B cell (primary cell): ENCODE measurements around the gene TMEM185A. TPM values are rescaled to one million over a fixed set of nuclear protein-coding genes. Genes with fewer than 3 reads are reported as not detected.

ENCODE experiments used
- ATAC-seq: fragments of 200-7000 bp; cut with Tn5 transposase; one replicate; pipeline ENCODE4 v1.10.0; 2021; ENCODE audit warnings: low read depth, mild to moderate bottlenecking, moderate number of reproducible peaks, moderate library complexity
- CTCF ChIA-PET: fragments of 350-600 bp; sonication (Branson Sonifier 250); formaldehyde crosslinking; loops from one replicate; lab custom pipeline; 2021; ENCODE audit warnings: antibody characterized with exemption, inconsistent platforms; lab: Charles Lee
- POLR2A ChIA-PET: fragments of 350-600 bp; sonication (Branson Sonifier 250); formaldehyde crosslinking; loops from one replicate; lab custom pipeline; 2021; ENCODE audit warnings: antibody characterized with exemption; lab: Charles Lee
- DNase-seq: peaks from one replicate; pipeline ENCODE4 v3.0.0; 2013
- H2AFZ ChIP-seq: 2 replicates; pipeline ENCODE4 v1.6.1; 2012; ENCODE audit warnings: mild to moderate bottlenecking, low read depth, low read length; ENCODE audit not compliant: insufficient read depth, poor library complexity, severe bottlenecking
- H3K27ac ChIP-seq, 2 donors: 1 replicate in 1 of 2; 2 replicates in 1 of 2; pipeline ENCODE4 v1.5.1; 2012 to 2013; ENCODE audit warnings: low read length in 2 of 2, mild to moderate bottlenecking in 2 of 2, moderate library complexity in 1 of 2
- H3K27me3 ChIP-seq, 4 experiments: fragments of 200-600 bp in 1 of 4; sonication (generic) in 1 of 4; replicated peaks in 1 of 4; 1 replicate in 2 of 4; 2 replicates in 2 of 4; pipeline versions ENCODE4 v1.6.1 to v1.7.0; 2013 to 2016; ENCODE audit warnings: low read length in 3 of 4, mild to moderate bottlenecking in 2 of 4, mixed read lengths in 1 of 4, moderate library complexity in 1 of 4; ENCODE audit not compliant: insufficient read depth in 4 of 4, control insufficient read depth in 3 of 4; ENCODE audit errors: control extremely low read depth in 1 of 4
- H3K36me3 ChIP-seq, 2 experiments: replicated peaks in 1 of 2; 1 replicate in 1 of 2; 2 replicates in 1 of 2; pipeline versions ENCODE4 v1.6.1 to v1.7.1; 2013; ENCODE audit warnings: low read length in 1 of 2; ENCODE audit not compliant: insufficient read depth in 2 of 2, control insufficient read depth in 1 of 2; ENCODE audit errors: control extremely low read depth in 1 of 2, extremely low read depth in 1 of 2
- H3K4me1 ChIP-seq, 2 donors: fragments of 200-600 bp in 1 of 2; sonication (generic) in 1 of 2; 1 replicate in 1 of 2; 2 replicates in 1 of 2; pipeline versions ENCODE4 v1.5.1 to v1.6.1; 2013 to 2017; ENCODE audit warnings: low read length in 2 of 2; ENCODE audit not compliant: control insufficient read depth in 2 of 2, insufficient read depth in 2 of 2
- H3K4me2 ChIP-seq: replicated peaks from 2 replicates; pipeline ENCODE3; 2012; ENCODE audit warnings: mild to moderate bottlenecking, low read depth, low read length; ENCODE audit not compliant: poor library complexity, severe bottlenecking
- H3K4me3 ChIP-seq, 5 experiments: fragments of 200-600 bp in 1 of 5; sonication (generic) in 1 of 5; 1 replicate in 3 of 5; 2 replicates in 2 of 5; pipeline versions ENCODE4 v1.5.1 to v1.7.0; 2011 to 2016; ENCODE audit warnings: low read length in 4 of 5, mild to moderate bottlenecking in 4 of 5, low read depth in 2 of 5, control low read depth in 1 of 5, moderate library complexity in 1 of 5; ENCODE audit not compliant: insufficient read depth in 1 of 5; ENCODE audit errors: control extremely low read depth in 1 of 5, extremely low read depth in 1 of 5
- H3K79me2 ChIP-seq: fragments of 200-600 bp; sonication (generic); one replicate; pipeline ENCODE4 v1.6.0; 2016; ENCODE audit warnings: low read length; ENCODE audit not compliant: control insufficient read depth, insufficient read depth
- H3K9ac ChIP-seq: fragments of 200-600 bp; sonication (generic); 2 replicates; pipeline ENCODE4 v1.6.1; 2017; ENCODE audit warnings: mild to moderate bottlenecking, low read length, moderate library complexity
- H3K9me3 ChIP-seq, 3 donors: one replicate each; pipeline versions ENCODE4 v1.6.1 to v1.7.1; 2013; ENCODE audit warnings: low read length in 2 of 3; ENCODE audit not compliant: control insufficient read depth in 2 of 3, insufficient read depth in 1 of 3; ENCODE audit errors: control extremely low read depth in 1 of 3
- H4K20me1 ChIP-seq: 2 replicates; pipeline ENCODE4 v1.6.0; 2012; ENCODE audit warnings: mild to moderate bottlenecking, low read length; ENCODE audit not compliant: insufficient read depth, control insufficient read depth, poor library complexity, severe bottlenecking
- H3K27ac Mint-ChIP-seq: one replicate; pipeline ENCODE4 v1.8.0; 2021; ENCODE audit warnings: mixed read lengths
- H3K27me3 Mint-ChIP-seq: one replicate; pipeline ENCODE4 v1.8.0; 2021; ENCODE audit warnings: mixed read lengths
- H3K4me1 Mint-ChIP-seq: one replicate; pipeline ENCODE4 v1.8.0; 2021; ENCODE audit warnings: mixed read lengths
- H3K4me3 Mint-ChIP-seq: one replicate; pipeline ENCODE4 v1.8.0; 2021; ENCODE audit warnings: mixed read lengths
- H3K9me3 Mint-ChIP-seq: one replicate; pipeline ENCODE4 v1.8.0; 2022; ENCODE audit warnings: mixed read lengths; ENCODE audit not compliant: insufficient read depth
- CTCF ChIP-seq: fragments of 200-600 bp; IDR thresholded peaks from one replicate; pipeline ENCODE4 v1.8.0; 2022; ENCODE audit warnings: antibody characterized with exemption, mild to moderate bottlenecking
- EZH2 ChIP-seq: IDR thresholded peaks from 2 replicates; pipeline ENCODE4 v1.6.1; 2012; ENCODE audit warnings: borderline replicate concordance, low read depth, mild to moderate bottlenecking, moderate library complexity, low read length; ENCODE audit not compliant: insufficient read depth, poor library complexity, severe bottlenecking
- WGBS: methylation state at CpG from one replicate; pipeline ENCODE4 v1.1.5; 2013; ENCODE audit warnings: missing lambda C conversion rate; ENCODE audit not compliant: insufficient coverage; 5-methylcytosine and 5-hydroxymethylcytosine counted together
- intact Hi-C: fragments of 100-400 bp; cut with micrococcal nuclease; formaldehyde crosslinking; loops from one replicate; pipeline ENCODE4 v1.10.0; 2022
- polyA plus RNA-seq: library from polyadenylated mRNA; depleted of rRNA; stranded (reverse); fragments of >200 nt; gene quantifications from 2 replicates; pipeline ENCODE4 v1.2.3, GENCODE V29; 2012
- total RNA-seq, 2 donors: library from RNA; stranded (reverse); fragments of 120-200 nt in 1 of 2; gene quantifications; 1 replicate in 1 of 2; 2 replicates in 1 of 2; pipeline versions ENCODE4 v1.2.3 to v1.2.4, GENCODE V29; 2013 to 2022

TMEM185A gene
- total and polyA plus RNA-seq, 2 donors (not counting 1 experiment from before 2014, with no cell fraction given), result 17.8 to 28.6 TPM

- DNase-seq, result no peak
- no peak overlapping the region for H2AFZ ChIP-seq
- intact Hi-C loops, result no loop called here
- Mint-ChIP-seq H3K4me1 (peaks cover 8% of the 10 kb centered on the region), H3K27ac (no peak overlapping the region), H3K4me3 (no peak overlapping the region), H3K9me3 (no peaks in the 10 kb centered on the region), H3K27me3 (peaks cover 5% of the 10 kb centered on the region)
- H3K27me3 ChIP-seq, result no peaks in the 10 kb centered on the region
- no peak overlapping the region for H3K27ac ChIP-seq
- H3K4me3 ChIP-seq, result no peak overlapping the region
- no peaks in the 10 kb centered on the region for H3K9me3 ChIP-seq
- H3K4me2 ChIP-seq, result no peak overlapping the region
- no peak overlapping the region for H3K9ac ChIP-seq
- peaks cover 2 to 8% of the 10 kb centered on the region in 2 donors for H3K4me1 ChIP-seq
- POLR2A ChIA-PET, result no interaction called here
- no peaks in the 10 kb centered on the region for H3K79me2 ChIP-seq
- TF ChIP-seq CTCF, result no peak
- TF ChIP-seq EZH2, result no peak
- H4K20me1 ChIP-seq, result no peaks in the 10 kb centered on the region
- WGBS, result no CpG with 5 or more reads among the region's 1 CpG
- H3K36me3 ChIP-seq, result no peaks in the 10 kb centered on the region
- CTCF ChIA-PET, result no interaction called here
- ATAC-seq, result no peak
Measured at GRCh38 chrX:149648932-149649331, 17.3 kb upstream of the TMEM185A start.

- no peaks in the 10 kb centered on the region for H3K9me3 Mint-ChIP-seq
- H3K36me3 ChIP-seq, result no peaks in the 10 kb centered on the region
- peaks cover 2 to 8% of the 10 kb centered on the region in 2 donors for H3K4me1 ChIP-seq
- no peaks in the 10 kb centered on the region for H4K20me1 ChIP-seq
- ATAC-seq, result no peak
- H3K27ac Mint-ChIP-seq, result no peak overlapping the region
- intact Hi-C loops, result no loop called here
- ChIA-PET CTCF (no interaction called here), POLR2A (no interaction called here)
- no peak overlapping the region for H3K4me2 ChIP-seq
- no peak overlapping the region for H3K4me3 ChIP-seq
- H3K27me3 ChIP-seq, result no peaks in the 10 kb centered on the region
- 90% methylated on average over 5 of the region's 6 CpGs for WGBS
- H3K9me3 ChIP-seq, result no peaks in the 10 kb centered on the region
- H2AFZ ChIP-seq, result no peak overlapping the region
- H3K27ac ChIP-seq, result no peak overlapping the region
- H3K4me1 Mint-ChIP-seq, result peaks cover 8% of the 10 kb centered on the region
- no peaks in the 10 kb centered on the region for H3K79me2 ChIP-seq
- H3K27me3 Mint-ChIP-seq, result peaks cover 5% of the 10 kb centered on the region
- DNase-seq, result no peak
- no peak overlapping the region for H3K4me3 Mint-ChIP-seq
- H3K9ac ChIP-seq, result no peak overlapping the region
- TF ChIP-seq CTCF (no peak), EZH2 (no peak)
Measured at GRCh38 chrX:149647505-149647904, 15.9 kb upstream of the TMEM185A start.
